ENCODE measurements around the gene NDUFS2. TPM values are rescaled to one million over a fixed set of nuclear protein-coding genes. Genes with fewer than 3 reads are reported as not detected.
A peak's percentile ranks its signal among the peaks of the same experiment; 100 is the strongest.

The NDUFS2 gene
- total RNA-seq, 2 experiments from 2014 or later = 85.9 to 97.1 TPM

GRCh38 chr1:161174911-161175310 lies 27.3 kb upstream of the NDUFS2 start:
- ATAC-seq (no peak), DNase-seq (no peak)
- no peaks in the 10 kb centered on the region for H3K9me3 Mint-ChIP-seq
- H3K27me3 Mint-ChIP-seq = no peaks in the 10 kb centered on the region
- ChIA-PET CTCF (interaction anchor here (3.7 kb wide), 1 partner anchor 8 kb away, joined by 30 read pairs; the partner anchor contains the start of gene PPOX), POLR2A (interaction anchor here (1.1 to 3.7 kb wide), 4 partner anchors 9 to 28 kb away, joined by 3 to 46 read pairs (median 8); partner anchors contain the start of genes NDUFS2, PPOX and UFC1)
- TF ChIP-seq CTCF (IDR thresholded peaks at IDR 0.05) = no peak
- intact Hi-C loops (cut with micrococcal nuclease) = no loop called here
- H3K36me3 Mint-ChIP-seq (ENCODE audit: low read depth) = peaks cover 32% of the 10 kb centered on the region
- peaks cover 36% of the 10 kb centered on the region for H3K4me1 Mint-ChIP-seq (ENCODE audit: low read depth)
- peak overlapping the region; percentile 42 for H3K27ac Mint-ChIP-seq
- no peak overlapping the region for H3K4me3 Mint-ChIP-seq

- H3K9me3 Mint-ChIP-seq = no peaks in the 10 kb centered on the region
- intact Hi-C loops (cut with micrococcal nuclease) = no loop called here
- peak overlapping the region; percentile 97 for H3K4me3 Mint-ChIP-seq
- no peak for TF ChIP-seq CTCF (IDR thresholded peaks at IDR 0.05)
- DNase-seq = no peak
- peak overlapping the region; percentile 99 for H3K27ac Mint-ChIP-seq
- POLR2A ChIA-PET = interaction anchor here (0.8 to 3.7 kb wide), 9 partner anchors 10 to 128 kb away, joined by 3 to 46 read pairs (median 3); partner anchors contain the start of genes NDUFS2, PPOX and UFC1
- no peaks in the 10 kb centered on the region for H3K27me3 Mint-ChIP-seq
- peaks cover 31% of the 10 kb centered on the region for H3K36me3 Mint-ChIP-seq (ENCODE audit: low read depth)
- no peak for ATAC-seq
- peaks cover 44% of the 10 kb centered on the region for H3K4me1 Mint-ChIP-seq (ENCODE audit: low read depth)
- CTCF ChIA-PET = interaction anchor here (1.0 to 3.7 kb wide), 4 partner anchors 9 to 116 kb away, joined by 3 to 30 read pairs (median 6); partner anchors contain the start of gene PPOX
Observed at GRCh38 chr1:161175771-161176453, 26.3 kb upstream of the NDUFS2 start.

GRCh38 chr1:161176468-161177111 lies 25.6 kb upstream of the NDUFS2 start:
- no peak for TF ChIP-seq CTCF (IDR thresholded peaks at IDR 0.05)
- ChIA-PET POLR2A (interaction anchor here (0.7 to 3.7 kb wide), 11 partner anchors 11 to 217 kb away, joined by 3 to 46 read pairs (median 3); partner anchors contain the start of genes ADAMTS4, NDUFS2, PPOX and UFC1), CTCF (interaction anchor here (1.0 to 3.7 kb wide), 7 partner anchors 10 to 116 kb away, joined by 3 to 30 read pairs (median 3); partner anchors contain the start of gene PPOX)
- Mint-ChIP-seq H3K4me1 (ENCODE audit: low read depth) (peaks cover 48% of the 10 kb centered on the region), H3K27me3 (no peaks in the 10 kb centered on the region), H3K27ac (peak overlapping the region; percentile 99), H3K36me3 (ENCODE audit: low read depth) (peaks cover 26% of the 10 kb centered on the region), H3K9me3 (no peaks in the 10 kb centered on the region), H3K4me3 (peak overlapping the region; percentile 97)
- DNase-seq (no peak), ATAC-seq (no peak)
- intact Hi-C loops (cut with micrococcal nuclease) = no loop called here

GRCh38 chr1:161177112-161177935 lies 24.8 kb upstream of the NDUFS2 start, which contains the start of gene B4GALT3:
Gene B4GALT3, minus strand, starts transcription at chr1:161177507. Its CDS starts 1,447 bp downstream, at chr1:161176060.
- H3K27me3 Mint-ChIP-seq = no peaks in the 10 kb centered on the region
- no peaks in the 10 kb centered on the region for H3K9me3 Mint-ChIP-seq
- peaks cover 55% of the 10 kb centered on the region for H3K4me1 Mint-ChIP-seq (ENCODE audit: low read depth)
- peak within 1 kb of the TSS; percentile 97 for H3K4me3 Mint-ChIP-seq
- peaks cover 26% of the 10 kb centered on the region for H3K36me3 Mint-ChIP-seq (ENCODE audit: low read depth)
- intact Hi-C loops (cut with micrococcal nuclease) = no loop called here
- DNase-seq (peak; percentile 96), ATAC-seq (peak; percentile 85)
- peak within 1 kb of the TSS; percentile 99 for H3K27ac Mint-ChIP-seq
- TF ChIP-seq CTCF (IDR thresholded peaks at IDR 0.05) = no peak
- ChIA-PET POLR2A (interaction anchor here (0.6 to 3.7 kb wide), 11 partner anchors 11 to 217 kb away, joined by 3 to 46 read pairs (median 5); partner anchors contain the start of genes ADAMTS4, NDUFS2, PPOX and TOMM40L), CTCF (interaction anchor here (1.1 to 3.7 kb wide), 6 partner anchors 9 to 115 kb away, joined by 3 to 30 read pairs (median 3); partner anchors contain the start of gene PPOX)

All from activated CD8-positive, alpha-beta T cell treated with anti-CD3 and anti-CD28 coated beads for 36 hours (primary cell).